Left renal cortex interstitium (tissue), 4 donors: ENCODE data around the gene DDX18. TPM values are rescaled to one million over a fixed set of nuclear protein-coding genes. Genes with fewer than 3 reads are reported as not detected.
"Not testable (repeated sequence)": the region's sequence is repeated elsewhere in the genome, so short reads cannot be mapped to it uniquely, and the experiment has no call there.

Source experiments
- DNase-seq, 4 donors: peaks; one replicate each; pipeline ENCODE4 v3.0.0-alpha.2; 2013; ENCODE audit warnings: low read depth in 4 of 4, low spot score in 2 of 4, missing footprints in 1 of 4
- polyA plus RNA-seq, 4 donors: library from polyadenylated mRNA; unstranded; fragments of 120-200 nt; gene quantifications; one replicate each; pipeline ENCODE4 v1.2.1, GENCODE V29; 2013; ENCODE audit not compliant: insufficient read length in 4 of 4

DDX18 gene
- 10 to 100 TPM; 74.7 to 84.8 (median 81.6) TPM for polyA plus RNA-seq

GRCh38 chr2:117814417-117815264 lies at the start of gene DDX18:
TSS of gene DDX18 (plus strand) at chr2:117814691. CDS start at chr2:117814778, 87 bp downstream.
- peak; percentile 87 to 99 (median 95) for DNase-seq

GRCh38 chr2:117770730-117771129 lies 43.8 kb upstream of the DDX18 start:
- no peak for DNase-seq

- DNase-seq, result peak in 1 of 4 donors; percentile 34
Measured at GRCh38 chr2:117771969-117772630, 42.4 kb upstream of the DDX18 start.

GRCh38 chr2:117774716-117775115 lies 39.8 kb upstream of the DDX18 start:
- no peak for DNase-seq

GRCh38 chr2:117775703-117776219 lies 38.7 kb upstream of the DDX18 start:
- no peak for DNase-seq

GRCh38 chr2:117776888-117777287 lies 37.6 kb upstream of the DDX18 start:
- DNase-seq, result no peak

GRCh38 chr2:117785740-117786139 lies 28.8 kb upstream of the DDX18 start:
- no peak for DNase-seq

- no peak for DNase-seq
Measured at GRCh38 chr2:117786520-117786919, 28.0 kb upstream of the DDX18 start.

GRCh38 chr2:117789505-117789904 lies 25.0 kb upstream of the DDX18 start:
- no peak for DNase-seq

- no peak for DNase-seq
Measured at GRCh38 chr2:117794668-117795067, 19.8 kb upstream of the DDX18 start.

- no peak for DNase-seq
Measured at GRCh38 chr2:117801826-117802225, 12.7 kb upstream of the DDX18 start.

- not testable (repeated sequence) for DNase-seq
Measured at GRCh38 chr2:117803644-117804325, 10.7 kb upstream of the DDX18 start.

GRCh38 chr2:117812443-117812842 lies 2.0 kb upstream of the DDX18 start:
- DNase-seq, result no peak

GRCh38 chr2:117815946-117816345 lies 1.5 kb downstream of the DDX18 start:
- DNase-seq, result no peak

GRCh38 chr2:117818921-117819320 lies 4.4 kb downstream of the DDX18 start:
- no peak for DNase-seq

- no peak for DNase-seq
Measured at GRCh38 chr2:117820444-117820843, 6.0 kb downstream of the DDX18 start.

GRCh38 chr2:117825437-117825836 lies 10.9 kb downstream of the DDX18 start:
- no peak for DNase-seq

GRCh38 chr2:117827464-117827863 lies 13.0 kb downstream of the DDX18 start:
- not testable (repeated sequence) for DNase-seq

GRCh38 chr2:117828870-117829269 lies 14.4 kb downstream of the DDX18 start:
- no peak for DNase-seq

GRCh38 chr2:117832332-117832731 lies 17.8 kb downstream of the DDX18 start:
- DNase-seq, result no peak
